Endothelial cell of umbilical vein (primary cell): ENCODE data around the gene DENND1B. TPM values are rescaled to one million over a fixed set of nuclear protein-coding genes. Genes with fewer than 3 reads are reported as not detected.

ENCODE experiments used
- BruUV-seq: library from RNA; stranded (reverse); fragments of 400-500 nt; replicated peaks from 2 replicates; lab custom pipeline; 2021; lab: Mats Ljungman, UMichigan
- CTCF ChIA-PET: fragments of 300-600, 350-600 bp; sonication (Branson Sonifier 250); formaldehyde crosslinking; loops from one replicate; lab custom pipeline; 2021; ENCODE audit warnings: antibody characterized with exemption, inconsistent platforms; lab: Charles Lee
- POLR2A ChIA-PET: fragments of 300-600, 350-600 bp; sonication (Branson Sonifier 250); formaldehyde crosslinking; loops from one replicate; lab custom pipeline; 2021; ENCODE audit warnings: antibody characterized with exemption, inconsistent platforms; lab: Charles Lee
- DNase-seq: peaks from one replicate; pipeline ENCODE4 v3.0.0-alpha.2; 2011; ENCODE audit warnings: low read depth, low spot score
- FAIRE-seq: peaks from 2 replicates; lab custom pipeline; 2011; peaks lifted over from hg19 to GRCh38; lab: Jason Lieb, UNC
- H2AFZ ChIP-seq: 2 replicates; pipeline ENCODE4 v1.6.0; 2012; ENCODE audit warnings: low read depth, low read length, control low read depth, inconsistent platforms
- H3K27ac ChIP-seq: 2 replicates; pipeline ENCODE4 v1.5.1; 2011; ENCODE audit warnings: low read depth, mild to moderate bottlenecking, control low read depth, low read length, moderate library complexity; ENCODE audit not compliant: insufficient read depth
- H3K27me3 ChIP-seq, 2 experiments: 2 replicates each; pipeline versions ENCODE4 v1.6.0 to v1.6.1; 2011; ENCODE audit warnings: low read length in 2 of 2, mixed read lengths in 1 of 2; ENCODE audit not compliant: control insufficient read depth in 2 of 2, insufficient read depth in 2 of 2
- H3K36me3 ChIP-seq, 2 experiments: 2 replicates in 1 of 2; 3 replicates in 1 of 2; pipeline ENCODE4 v1.5.1; 2011; ENCODE audit warnings: low read length in 2 of 2, mild to moderate bottlenecking in 1 of 2, moderate library complexity in 1 of 2; ENCODE audit not compliant: control insufficient read depth in 2 of 2, insufficient read depth in 2 of 2; ENCODE audit errors: extremely low read depth in 1 of 2
- H3K4me1 ChIP-seq: 3 replicates; pipeline ENCODE4 v1.5.1; 2011; ENCODE audit warnings: mild to moderate bottlenecking, low read length; ENCODE audit not compliant: control insufficient read depth, insufficient read depth; ENCODE audit errors: extremely low read depth
- H3K4me2 ChIP-seq: 2 replicates; pipeline ENCODE4 v1.6.1; 2011; ENCODE audit warnings: low read length, control low read depth, mixed read lengths; ENCODE audit not compliant: insufficient read depth
- H3K4me3 ChIP-seq, 3 experiments: fragments of 200-600 bp in 1 of 3; sonication (generic), shearing (Covaris generic) in 1 of 3; replicated peaks in 1 of 3; 2 replicates each; pipeline ENCODE4 v1.5.1; 2011 to 2016; ENCODE audit warnings: control low read depth in 3 of 3, low read length in 3 of 3, mild to moderate bottlenecking in 2 of 3, inconsistent platforms in 1 of 3, low read depth in 1 of 3, moderate library complexity in 1 of 3; ENCODE audit not compliant: insufficient read depth in 1 of 3
- H3K79me2 ChIP-seq: 2 replicates; pipeline ENCODE4 v1.6.0; 2012; ENCODE audit warnings: low read length, inconsistent platforms; ENCODE audit not compliant: control insufficient read depth, insufficient read depth
- H3K9ac ChIP-seq: replicated peaks from 2 replicates; pipeline ENCODE3; 2011; ENCODE audit warnings: low read length, control low read depth; ENCODE audit not compliant: insufficient read depth; ENCODE audit errors: extremely low read depth
- H3K9me1 ChIP-seq: replicated peaks from 3 replicates; pipeline ENCODE4 v1.6.0; 2011; ENCODE audit warnings: mild to moderate bottlenecking, low read length; ENCODE audit not compliant: control insufficient read depth, insufficient read depth; ENCODE audit errors: extremely low read depth
- H3K9me3 ChIP-seq: replicated peaks from 2 replicates; pipeline ENCODE4 v1.5.1; 2012; ENCODE audit warnings: low read length, inconsistent platforms; ENCODE audit not compliant: control insufficient read depth, insufficient read depth
- H4K20me1 ChIP-seq: replicated peaks from 2 replicates; pipeline ENCODE3; 2011; ENCODE audit warnings: mild to moderate bottlenecking, low read length; ENCODE audit not compliant: control insufficient read depth, insufficient read depth; ENCODE audit errors: extremely low read depth
- EZH2 ChIP-seq: IDR thresholded peaks from 2 replicates; pipeline ENCODE4 v1.6.1; 2012; ENCODE audit warnings: borderline replicate concordance, low read depth, mild to moderate bottlenecking, moderate library complexity, low read length, inconsistent platforms; ENCODE audit not compliant: severe bottlenecking
- FOS ChIP-seq: IDR thresholded peaks from 2 replicates; pipeline ENCODE4 v1.6.1; 2011; ENCODE audit warnings: mild to moderate bottlenecking, low read length, moderate library complexity, borderline replicate concordance; ENCODE audit not compliant: insufficient read depth
- GATA2 ChIP-seq: IDR thresholded peaks from 2 replicates; pipeline ENCODE4 v1.7.0; 2011; ENCODE audit warnings: low read depth, mild to moderate bottlenecking, moderate library complexity, mixed read lengths, low read length; ENCODE audit not compliant: insufficient read length, insufficient read depth
- JUN ChIP-seq: IDR thresholded peaks from 2 replicates; pipeline ENCODE4 v1.6.1; 2011; ENCODE audit warnings: borderline replicate concordance, low read depth; ENCODE audit not compliant: insufficient read length, insufficient read depth
- MAX ChIP-seq: IDR thresholded peaks from 2 replicates; pipeline ENCODE4 v1.6.1; 2011; ENCODE audit not compliant: insufficient read depth, insufficient read length
- MYC ChIP-seq: IDR thresholded peaks from one replicate; pipeline ENCODE4 v1.6.1; 2011; ENCODE audit warnings: mild to moderate bottlenecking, low read depth, low read length
- POLR2A ChIP-seq: IDR thresholded peaks from 2 replicates; pipeline ENCODE4 v1.6.1; 2012; ENCODE audit warnings: low read depth, mild to moderate bottlenecking, control low read depth, low read length
- POLR2AphosphoS5 ChIP-seq: IDR thresholded peaks from 2 replicates; pipeline ENCODE4 v1.6.1; 2012; ENCODE audit warnings: low read depth, mild to moderate bottlenecking, control low read depth, low read length, moderate library complexity; ENCODE audit not compliant: insufficient read depth
- dilution Hi-C: fragments of 300-500 bp; cut with MboI; formaldehyde crosslinking; loops from one replicate; pipeline ENCODE4 v1.15.0; 2019; ENCODE audit warnings: low sequenced_read_pairs; ENCODE audit not compliant: extremely low pct_ligation_motif_present
- intact Hi-C: fragments of 100-400 bp; cut with micrococcal nuclease; formaldehyde crosslinking; loops from one replicate; pipeline ENCODE4 v1.10.0; 2022
- polyA plus RNA-seq, 4 experiments: library from polyadenylated mRNA; depleted of rRNA in 3 of 4; stranded (reverse) in 3 of 4; unstranded in 1 of 4; fragments of >200 nt; gene quantifications; 2 replicates each; pipeline versions ENCODE4 v1.2.1 to v1.2.3, GENCODE V29; 2011 to 2012; ENCODE audit warnings: missing spikeins in 1 of 4
- total RNA-seq: library from RNA; stranded (reverse); gene quantifications from 2 replicates; pipeline ENCODE4 v1.2.3, GENCODE V29; 2021
- TF ChIP-seq, protein P1 (sequence below), 2 donors: IDR thresholded peaks; 1 replicate in 1 of 2; 2 replicates in 1 of 2; pipeline ENCODE4 v1.5.1; 2011; ENCODE audit warnings: low read length in 2 of 2, mild to moderate bottlenecking in 2 of 2, moderate library complexity in 2 of 2, control low read depth in 1 of 2, inconsistent platforms in 1 of 2, low read depth in 1 of 2; ENCODE audit not compliant: insufficient read depth in 1 of 2; ENCODE audit errors: extremely low read depth in 1 of 2

Gene DENND1B
- total and polyA plus RNA-seq, 2 donors (not counting 3 experiments of a cell fraction or from before 2014, with no cell fraction given): 0.97 to 3.3 TPM

DNA sequence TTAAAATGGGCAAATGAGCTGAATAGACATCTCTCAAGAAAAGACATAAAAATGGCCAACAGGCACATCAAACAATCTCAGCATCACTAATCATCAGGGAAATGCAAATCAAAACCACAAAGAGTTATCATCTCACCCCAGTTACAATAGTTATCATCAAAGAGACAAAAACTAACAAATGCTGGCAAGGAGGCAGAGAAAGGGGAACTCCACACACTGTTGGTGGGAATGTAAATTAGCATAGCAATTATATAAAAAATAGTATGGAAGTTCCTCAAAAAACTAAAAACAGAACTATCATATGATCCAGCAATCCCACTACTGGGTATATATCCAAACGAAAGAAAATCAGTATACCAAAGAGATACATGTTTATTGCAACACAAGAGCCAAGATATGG, 68.7 kb downstream of the DENND1B start:
- H3K27ac ChIP-seq: no peak overlapping the region
- dilution Hi-C loops: no loop called here
- TF ChIP-seq POLR2A (no peak), MAX (no peak), EZH2 (no peak), MYC (no peak), GATA2 (no peak), JUN (no peak), POLR2AphosphoS5 (no peak), FOS (no peak)
- TF ChIP-seq, protein P1, sequence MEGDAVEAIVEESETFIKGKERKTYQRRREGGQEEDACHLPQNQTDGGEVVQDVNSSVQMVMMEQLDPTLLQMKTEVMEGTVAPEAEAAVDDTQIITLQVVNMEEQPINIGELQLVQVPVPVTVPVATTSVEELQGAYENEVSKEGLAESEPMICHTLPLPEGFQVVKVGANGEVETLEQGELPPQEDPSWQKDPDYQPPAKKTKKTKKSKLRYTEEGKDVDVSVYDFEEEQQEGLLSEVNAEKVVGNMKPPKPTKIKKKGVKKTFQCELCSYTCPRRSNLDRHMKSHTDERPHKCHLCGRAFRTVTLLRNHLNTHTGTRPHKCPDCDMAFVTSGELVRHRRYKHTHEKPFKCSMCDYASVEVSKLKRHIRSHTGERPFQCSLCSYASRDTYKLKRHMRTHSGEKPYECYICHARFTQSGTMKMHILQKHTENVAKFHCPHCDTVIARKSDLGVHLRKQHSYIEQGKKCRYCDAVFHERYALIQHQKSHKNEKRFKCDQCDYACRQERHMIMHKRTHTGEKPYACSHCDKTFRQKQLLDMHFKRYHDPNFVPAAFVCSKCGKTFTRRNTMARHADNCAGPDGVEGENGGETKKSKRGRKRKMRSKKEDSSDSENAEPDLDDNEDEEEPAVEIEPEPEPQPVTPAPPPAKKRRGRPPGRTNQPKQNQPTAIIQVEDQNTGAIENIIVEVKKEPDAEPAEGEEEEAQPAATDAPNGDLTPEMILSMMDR (IDR thresholded peaks at IDR 0.05; ENCODE audit: extremely low read depth in 1 of 2, insufficient read depth in 1 of 2, low read depth in 1 of 2, low read length in 2 of 2): no peak
- H3K9me1 ChIP-seq: no peaks in the 10 kb centered on the region
- no peak overlapping the region for H3K4me2 ChIP-seq
- no peaks in the 10 kb centered on the region for H3K4me1 ChIP-seq
- FAIRE-seq (no peak), DNase-seq (no peak)
- POLR2A ChIA-PET: no interaction called here
- H3K4me3 ChIP-seq: no peak overlapping the region
- H3K79me2 ChIP-seq: no peaks in the 10 kb centered on the region
- H3K9me3 ChIP-seq: no peaks in the 10 kb centered on the region
- intact Hi-C loops: no loop called here
- no peaks in the 10 kb centered on the region for H3K36me3 ChIP-seq
- no peaks in the 10 kb centered on the region for H3K27me3 ChIP-seq
- H4K20me1 ChIP-seq: no peaks in the 10 kb centered on the region
- CTCF ChIA-PET: interaction anchor here (1.0 kb wide), 1 partner anchor 162 kb away, joined by 3 read pairs; no protein-coding TSS in a partner anchor
- BruUV-seq: no TSS peak
- H3K9ac ChIP-seq: no peak overlapping the region
- no peak overlapping the region for H2AFZ ChIP-seq
